Fibroblast of lung (primary cell): Measurements from ENCODE around the gene CHST3.

Experiments used
- EZH2 ChIP-seq: IDR thresholded peaks from 2 replicates; pipeline ENCODE4 v1.5.1; 2012; ENCODE audit warnings: low read length, control low read depth, mild to moderate bottlenecking; ENCODE audit errors: missing control alignments
- TF ChIP-seq, protein P1 (sequence below), 2 donors: IDR thresholded peaks in 1 of 2; conservative IDR thresholded peaks in 1 of 2; 1 replicate in 1 of 2; 2 replicates in 1 of 2; pipeline ENCODE4 v1.5.1; 2011 to 2012; ENCODE audit warnings: low read length in 2 of 2, control low read depth in 1 of 2, inconsistent platforms in 1 of 2, low read depth in 1 of 2, mild to moderate bottlenecking in 1 of 2

DNA sequence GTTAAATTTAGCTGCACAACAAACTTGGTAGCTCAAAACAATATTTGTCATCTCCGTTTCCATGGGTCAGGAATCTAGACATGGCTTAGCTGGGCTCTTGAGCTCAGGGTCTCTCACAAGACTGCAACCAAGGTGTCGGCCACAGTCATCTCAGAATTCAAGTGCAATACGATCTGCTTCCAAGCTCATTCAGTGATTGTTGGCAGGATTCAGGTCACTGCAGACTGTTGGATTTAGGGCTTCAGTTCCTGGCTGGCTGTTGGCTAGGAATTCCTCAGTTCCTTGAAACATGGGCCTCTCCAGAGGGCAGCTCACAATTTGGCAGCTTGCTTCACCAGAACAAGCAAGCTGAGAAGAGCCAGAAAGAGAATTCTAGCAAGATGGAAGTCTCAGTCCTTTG is 17.5 kb upstream of the CHST3 start:
- TF ChIP-seq, protein P1, sequence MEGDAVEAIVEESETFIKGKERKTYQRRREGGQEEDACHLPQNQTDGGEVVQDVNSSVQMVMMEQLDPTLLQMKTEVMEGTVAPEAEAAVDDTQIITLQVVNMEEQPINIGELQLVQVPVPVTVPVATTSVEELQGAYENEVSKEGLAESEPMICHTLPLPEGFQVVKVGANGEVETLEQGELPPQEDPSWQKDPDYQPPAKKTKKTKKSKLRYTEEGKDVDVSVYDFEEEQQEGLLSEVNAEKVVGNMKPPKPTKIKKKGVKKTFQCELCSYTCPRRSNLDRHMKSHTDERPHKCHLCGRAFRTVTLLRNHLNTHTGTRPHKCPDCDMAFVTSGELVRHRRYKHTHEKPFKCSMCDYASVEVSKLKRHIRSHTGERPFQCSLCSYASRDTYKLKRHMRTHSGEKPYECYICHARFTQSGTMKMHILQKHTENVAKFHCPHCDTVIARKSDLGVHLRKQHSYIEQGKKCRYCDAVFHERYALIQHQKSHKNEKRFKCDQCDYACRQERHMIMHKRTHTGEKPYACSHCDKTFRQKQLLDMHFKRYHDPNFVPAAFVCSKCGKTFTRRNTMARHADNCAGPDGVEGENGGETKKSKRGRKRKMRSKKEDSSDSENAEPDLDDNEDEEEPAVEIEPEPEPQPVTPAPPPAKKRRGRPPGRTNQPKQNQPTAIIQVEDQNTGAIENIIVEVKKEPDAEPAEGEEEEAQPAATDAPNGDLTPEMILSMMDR (conservative IDR thresholded peaks at IDR 0.05 in 1 of 2, IDR thresholded peaks at IDR 0.05 in 1 of 2; ENCODE audit: low read depth in 1 of 2, low read length in 2 of 2): no peak
- TF ChIP-seq EZH2: no peak
